EL (cell line): ENCODE measurements around the gene PPARGC1A.

Experiments used
- DNase-seq: peaks from one replicate; pipeline ENCODE4 v3.0.0-alpha.2; 2016

The PPARGC1A gene

DNA sequence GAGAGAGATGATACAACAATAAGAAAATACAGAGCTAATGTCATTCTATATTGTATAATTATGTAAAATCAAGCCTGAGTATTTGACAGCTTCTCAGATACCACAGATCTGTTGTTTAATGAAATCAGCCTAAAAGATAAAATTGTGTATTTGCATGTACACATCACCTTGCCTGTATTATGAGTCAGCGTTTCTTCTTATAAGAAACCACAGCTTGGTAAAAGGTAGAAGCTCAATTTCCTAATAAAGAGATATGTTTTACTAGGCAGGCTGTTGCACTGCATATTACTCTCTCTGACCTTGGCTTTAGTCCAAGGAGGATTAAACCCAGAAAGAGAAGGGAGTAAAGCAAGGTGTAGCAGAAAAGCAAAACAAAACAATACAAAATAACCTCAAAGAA is 121.3 kb downstream of the PPARGC1A start:
- DNase-seq = no peak

- DNase-seq = no peak
Observed at GRCh38 chr4:23766344-23766743, 123.5 kb downstream of the PPARGC1A start.

DNA sequence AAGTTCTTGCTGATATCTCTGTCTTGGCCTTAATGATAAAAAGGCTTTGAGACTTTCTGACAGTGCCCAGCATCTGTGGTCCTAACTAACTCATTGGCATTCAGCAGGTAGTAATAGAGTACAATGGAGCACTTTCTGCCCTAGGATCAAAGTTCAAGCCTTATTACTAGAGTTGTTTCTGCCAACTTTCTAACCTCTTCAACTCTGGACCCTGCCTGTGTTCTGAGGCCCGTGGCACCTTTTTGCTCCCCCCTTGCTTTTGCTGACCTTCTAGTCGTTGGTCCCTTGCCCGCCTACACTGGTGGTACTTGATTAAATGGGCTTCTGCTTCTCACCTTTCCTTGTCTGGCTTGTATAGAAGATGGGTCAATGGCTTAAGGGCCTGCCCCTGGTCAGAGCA is 126.3 kb downstream of the PPARGC1A start:
- DNase-seq = no peak

DNA sequence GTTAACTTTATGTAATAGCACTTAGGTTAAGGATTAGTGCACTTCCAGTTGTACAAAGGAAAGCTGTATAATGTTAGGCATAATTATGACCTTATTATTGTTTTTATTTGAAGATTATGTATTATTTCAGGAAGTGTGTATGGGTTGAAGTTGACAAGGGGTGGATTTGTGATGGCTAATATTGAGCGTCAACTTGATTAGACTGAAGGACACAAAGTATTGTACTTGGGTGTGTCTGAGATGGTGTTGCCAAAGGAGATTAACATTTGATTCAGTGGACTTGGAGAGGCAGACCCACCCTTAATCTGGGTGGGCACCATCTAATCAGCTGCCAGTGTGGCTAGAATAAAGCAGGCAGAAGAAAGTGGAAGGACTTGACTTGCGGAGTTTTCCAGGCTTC is 127.3 kb downstream of the PPARGC1A start:
- DNase-seq = no peak

DNA sequence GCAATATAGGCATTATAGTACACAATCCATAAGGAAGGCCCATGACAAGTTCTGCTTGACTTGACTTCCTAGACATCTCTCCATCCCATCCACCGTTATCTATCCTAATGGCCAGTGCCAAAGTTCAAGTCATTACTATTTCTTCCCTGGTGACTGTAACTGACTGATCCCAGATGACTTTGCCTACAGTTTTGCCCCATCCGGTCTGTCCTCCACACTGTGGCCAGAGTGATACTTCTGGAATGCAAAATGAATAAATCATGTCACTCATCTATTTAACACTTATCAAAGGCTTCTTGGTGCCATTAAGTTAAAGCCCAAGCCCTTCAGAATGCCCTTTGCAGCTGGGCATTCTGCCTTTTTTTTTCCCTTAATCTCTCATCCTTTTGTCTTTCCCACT is 130.8 kb downstream of the PPARGC1A start:
- no peak for DNase-seq

DNA sequence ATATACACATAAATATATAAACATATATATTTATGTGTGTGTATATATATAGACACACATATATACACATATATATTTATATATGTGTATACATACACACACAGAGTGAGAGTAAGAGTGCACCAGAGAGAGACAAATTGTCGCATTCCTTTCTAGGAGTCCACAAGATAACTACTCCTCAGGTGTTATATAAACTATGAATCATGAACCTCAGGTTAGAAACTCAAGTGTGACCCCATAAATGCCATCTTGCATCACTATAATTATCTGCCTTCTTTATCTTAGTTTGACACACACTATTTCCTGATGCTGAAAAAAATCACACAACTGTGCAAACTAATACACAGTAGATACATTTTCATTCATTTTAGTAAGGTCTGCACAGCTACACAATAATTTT is 135.2 kb downstream of the PPARGC1A start:
- no peak for DNase-seq

DNA sequence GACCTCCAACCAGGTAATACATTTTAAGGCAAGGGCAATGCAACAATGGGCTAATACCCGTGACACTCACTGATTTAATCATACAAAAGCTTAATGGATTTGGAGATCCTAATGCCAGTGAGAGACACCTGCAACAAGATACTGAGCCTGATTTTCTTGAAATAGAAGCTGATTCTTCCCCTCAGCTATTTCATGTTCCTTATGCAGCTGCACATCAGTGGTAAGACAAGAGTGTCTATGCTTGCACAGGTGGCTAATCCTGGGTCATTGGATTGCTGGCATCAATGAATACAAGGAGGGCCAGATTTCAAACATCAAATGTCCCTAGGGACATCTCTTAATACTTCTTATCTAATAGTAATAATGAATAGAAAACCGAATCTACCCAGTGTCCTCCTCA is 139.7 kb downstream of the PPARGC1A start:
- no peak for DNase-seq

- no peak for DNase-seq
Observed at GRCh38 chr4:23747281-23747735, 142.5 kb downstream of the PPARGC1A start.

DNA sequence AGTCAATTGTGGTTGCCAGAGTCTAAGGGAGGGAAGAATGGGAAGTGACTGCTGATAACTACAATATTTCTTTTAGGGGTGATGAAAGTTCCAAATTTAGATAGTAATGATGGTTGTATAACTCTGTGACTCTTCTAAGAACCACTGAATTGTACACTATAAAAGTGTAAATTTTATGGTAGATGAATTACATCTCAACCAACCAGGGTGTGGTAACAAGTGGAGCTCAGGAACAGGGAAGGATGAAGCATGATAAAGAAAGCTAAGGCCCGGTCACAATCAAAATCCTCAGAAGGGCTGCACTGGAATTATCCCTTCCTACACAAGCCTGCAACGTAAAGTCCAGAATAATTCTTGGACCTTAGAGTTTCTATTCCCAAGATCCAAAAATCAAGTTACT is 143.2 kb downstream of the PPARGC1A start:
- no peak for DNase-seq

- no peak for DNase-seq
Observed at GRCh38 chr4:23746027-23746426, 143.8 kb downstream of the PPARGC1A start.

DNA sequence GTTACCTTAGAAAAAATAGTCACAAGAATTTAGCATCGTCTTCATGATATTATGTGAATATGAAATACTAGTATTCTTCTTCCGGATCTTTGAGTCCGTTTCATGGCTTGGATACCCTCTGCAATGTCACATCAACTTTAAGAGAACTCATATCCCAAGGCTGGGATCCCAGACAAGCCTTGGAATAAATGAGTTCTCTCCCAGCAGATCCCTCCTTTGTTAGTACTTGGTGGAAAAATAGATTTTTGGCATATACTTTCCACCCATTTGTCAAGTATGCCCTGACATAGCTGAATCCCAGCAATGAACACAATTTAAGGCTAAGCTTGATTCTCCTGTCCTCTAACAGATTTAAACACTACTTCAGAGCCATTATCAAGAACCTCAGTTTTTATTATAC is 144.5 kb downstream of the PPARGC1A start:
- no peak for DNase-seq
